D721Med (cell line): Measurements from ENCODE around the gene MAP3K4.

Experiments used
- DNase-seq: peaks from one replicate; pipeline ENCODE4 v3.0.0; 2011; ENCODE audit warnings: low spot score; ENCODE audit not compliant: insufficient read length
- FAIRE-seq: peaks from 2 replicates; lab custom pipeline; 2011; peaks lifted over from hg19 to GRCh38; lab: Jason Lieb, UNC
- CTCF ChIP-seq: IDR thresholded peaks from 2 replicates; pipeline ENCODE4 v1.5.1; 2012; ENCODE audit warnings: mild to moderate bottlenecking, control low read depth; ENCODE audit not compliant: insufficient read depth; ENCODE audit errors: missing control alignments

The MAP3K4 gene

GRCh38 chr6:160986851-160987250 lies 4.7 kb upstream of the MAP3K4 start:
- DNase-seq (no peak), FAIRE-seq (no peak)
- TF ChIP-seq CTCF: no peak

- DNase-seq (no peak), FAIRE-seq (no peak)
- no peak for TF ChIP-seq CTCF
Observed at GRCh38 chr6:160987265-160987664, 4.3 kb upstream of the MAP3K4 start.

GRCh38 chr6:160990847-160991405 lies 643 bp upstream of the MAP3K4 start:
- DNase-seq (no peak), FAIRE-seq (no peak)

GRCh38 chr6:160992061-160992979 lies 751 bp downstream of the MAP3K4 start:
- no peak for DNase-seq
- FAIRE-seq: no peak
- TF ChIP-seq CTCF: peak; percentile 75

More at GRCh38 chr6:160990847-160991405, 643 bp upstream of the MAP3K4 start:
- TF ChIP-seq CTCF: no peak

- no peak for TF ChIP-seq CTCF
- DNase-seq: no peak
- FAIRE-seq: no peak
Observed at GRCh38 chr6:160992980-160993314, 1.4 kb downstream of the MAP3K4 start.

GRCh38 chr6:160995271-160995670 lies 3.7 kb downstream of the MAP3K4 start:
- DNase-seq (no peak), FAIRE-seq (no peak)
- no peak for TF ChIP-seq CTCF

- no peak for TF ChIP-seq CTCF
- FAIRE-seq: no peak
- DNase-seq: no peak
Observed at GRCh38 chr6:160996131-160996601, 4.6 kb downstream of the MAP3K4 start.
